ENCODE measurements around the gene GGN.

- TF ChIP-seq CTCF (IDR thresholded peaks at IDR 0.05; ENCODE audit: poor library complexity) (no peak), EZH2 (IDR thresholded peaks at IDR 0.05; ENCODE audit: borderline replicate concordance) (no peak), EZH2phosphoT487 (IDR thresholded peaks at IDR 0.05; ENCODE audit: low read depth, severe bottlenecking, unreplicated experiment) (no peak)
These were observed 37.0 kb downstream of the GGN start for GRCh38 chr19:38350883-38351282.

Data from hepatocyte (in vitro differentiated cells).